GM12873 (cell line): ENCODE results near the gene GRAMD2B.

Experiments
- TF ChIP-seq, protein P1 (sequence below): IDR thresholded peaks from 2 replicates; pipeline ENCODE4 v1.5.1; 2012; ENCODE audit warnings: low read depth, mild to moderate bottlenecking, moderate library complexity, low read length, control low read depth; ENCODE audit not compliant: insufficient read depth; ENCODE audit errors: missing control alignments

The GRAMD2B gene, protein sequence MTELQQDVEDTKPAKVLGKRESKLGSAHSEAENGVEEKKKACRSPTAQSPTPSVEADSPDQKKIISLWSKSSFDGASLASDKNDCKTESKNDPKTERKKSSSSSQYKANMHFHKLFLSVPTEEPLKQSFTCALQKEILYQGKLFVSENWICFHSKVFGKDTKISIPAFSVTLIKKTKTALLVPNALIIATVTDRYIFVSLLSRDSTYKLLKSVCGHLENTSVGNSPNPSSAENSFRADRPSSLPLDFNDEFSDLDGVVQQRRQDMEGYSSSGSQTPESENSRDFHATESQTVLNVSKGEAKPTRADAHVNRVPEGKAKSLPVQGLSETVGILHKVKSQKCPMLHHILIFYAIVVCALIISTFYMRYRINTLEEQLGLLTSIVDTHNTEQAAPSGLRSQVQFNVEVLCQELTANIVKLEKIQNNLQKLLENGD

GRCh38 chr5:126422994-126423788 lies at the start of gene GRAMD2B:
Gene GRAMD2B, plus strand, starts transcription at chr5:126423409. Its CDS starts 198 bp downstream, at chr5:126423607.
- TF ChIP-seq, protein P1, sequence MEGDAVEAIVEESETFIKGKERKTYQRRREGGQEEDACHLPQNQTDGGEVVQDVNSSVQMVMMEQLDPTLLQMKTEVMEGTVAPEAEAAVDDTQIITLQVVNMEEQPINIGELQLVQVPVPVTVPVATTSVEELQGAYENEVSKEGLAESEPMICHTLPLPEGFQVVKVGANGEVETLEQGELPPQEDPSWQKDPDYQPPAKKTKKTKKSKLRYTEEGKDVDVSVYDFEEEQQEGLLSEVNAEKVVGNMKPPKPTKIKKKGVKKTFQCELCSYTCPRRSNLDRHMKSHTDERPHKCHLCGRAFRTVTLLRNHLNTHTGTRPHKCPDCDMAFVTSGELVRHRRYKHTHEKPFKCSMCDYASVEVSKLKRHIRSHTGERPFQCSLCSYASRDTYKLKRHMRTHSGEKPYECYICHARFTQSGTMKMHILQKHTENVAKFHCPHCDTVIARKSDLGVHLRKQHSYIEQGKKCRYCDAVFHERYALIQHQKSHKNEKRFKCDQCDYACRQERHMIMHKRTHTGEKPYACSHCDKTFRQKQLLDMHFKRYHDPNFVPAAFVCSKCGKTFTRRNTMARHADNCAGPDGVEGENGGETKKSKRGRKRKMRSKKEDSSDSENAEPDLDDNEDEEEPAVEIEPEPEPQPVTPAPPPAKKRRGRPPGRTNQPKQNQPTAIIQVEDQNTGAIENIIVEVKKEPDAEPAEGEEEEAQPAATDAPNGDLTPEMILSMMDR = no peak

DNA sequence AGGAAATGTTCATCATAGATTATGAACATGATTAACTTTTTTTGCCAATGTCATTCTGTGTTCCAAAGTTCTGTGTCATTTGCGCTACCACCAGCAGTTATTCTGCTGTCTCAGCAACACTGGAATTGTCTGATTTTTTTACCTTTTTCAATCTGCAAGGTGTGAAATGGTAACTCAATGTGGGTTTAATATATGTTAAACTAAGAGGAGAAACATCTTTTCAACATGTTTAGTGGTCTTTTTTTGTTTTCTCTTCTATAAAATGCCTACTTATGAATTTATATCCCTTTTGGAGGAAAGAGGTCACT lies 49.1 kb upstream of the GRAMD2B start:
- TF ChIP-seq, protein P1 = no peak

GRCh38 chr5:126376443-126376842 lies 46.8 kb upstream of the GRAMD2B start:
- TF ChIP-seq, protein P1 = no peak

DNA sequence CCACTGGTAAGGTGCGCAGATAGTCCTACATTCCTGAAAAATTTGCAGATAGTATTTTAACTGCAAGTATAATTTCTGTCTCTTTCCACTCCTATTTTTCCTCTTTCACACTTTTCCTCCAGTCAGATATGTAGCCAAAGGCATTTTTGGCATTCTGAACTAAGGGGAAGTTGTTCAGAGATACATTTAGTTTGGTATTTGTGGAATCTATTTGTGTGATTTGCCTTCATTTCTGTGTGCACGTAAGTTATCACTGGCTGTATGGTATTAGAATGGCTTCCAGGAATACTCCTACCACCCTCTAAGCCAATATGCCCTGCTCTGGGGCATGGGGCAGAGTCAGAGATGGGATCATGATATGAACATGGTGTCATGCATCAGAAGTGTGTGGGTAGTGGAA lies 45.8 kb upstream of the GRAMD2B start:
- TF ChIP-seq, protein P1 = no peak

DNA sequence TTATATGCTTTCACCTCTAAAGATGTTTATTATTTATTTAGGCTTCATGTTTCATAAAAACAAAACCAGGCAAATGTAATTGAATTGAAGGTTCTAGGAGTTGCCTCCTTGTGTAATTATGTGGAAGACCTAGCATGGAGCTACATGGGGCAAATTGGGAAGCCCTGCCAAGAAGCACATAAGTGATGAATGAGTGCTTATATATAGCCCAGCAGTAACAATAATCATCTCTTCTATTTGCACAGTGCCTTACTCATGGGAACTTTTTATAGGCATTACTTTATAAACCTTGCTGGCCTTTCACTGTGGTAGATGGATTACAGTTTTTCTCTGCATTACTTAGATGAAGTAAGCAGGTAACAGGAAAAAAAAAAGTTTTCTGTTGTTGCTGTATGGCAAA lies 40.0 kb upstream of the GRAMD2B start:
- TF ChIP-seq, protein P1 = no peak

- TF ChIP-seq, protein P1 = no peak
These were observed 39.4 kb upstream of the GRAMD2B start for GRCh38 chr5:126383776-126384175.

DNA sequence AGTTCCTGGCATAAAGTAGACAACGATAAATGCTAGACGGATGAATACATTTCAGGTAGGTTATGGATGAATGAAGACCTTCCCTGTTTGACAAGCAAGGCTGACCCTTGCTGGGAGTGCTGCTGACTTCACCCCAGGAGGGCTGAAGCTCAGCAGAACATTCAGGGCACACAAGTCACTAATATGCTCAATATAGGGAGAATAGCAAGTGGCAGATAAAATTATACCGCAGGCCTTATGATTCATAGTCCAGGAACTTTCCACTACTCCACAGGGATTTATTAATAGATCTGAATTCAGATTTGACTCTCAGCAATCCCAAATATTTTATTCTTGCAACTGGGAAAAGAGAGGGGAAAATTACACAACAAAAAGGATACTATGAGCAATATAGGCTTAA lies 38.2 kb upstream of the GRAMD2B start:
- TF ChIP-seq, protein P1 = no peak
